Omental fat pad (tissue), 4 donors: ENCODE measurements around the gene KCNJ10. TPM values are rescaled to one million over a fixed set of nuclear protein-coding genes. Genes with fewer than 3 reads are reported as not detected.
"Not testable (repeated sequence)": the region's sequence is repeated elsewhere in the genome, so short reads cannot be mapped to it uniquely, and the experiment has no call there.

Experiments used
- ATAC-seq: fragments of 150-250 bp; one replicate; pipeline ENCODE4 v1.9.1; 2016; ENCODE audit warnings: mild to moderate bottlenecking, moderate library complexity; ENCODE audit not compliant: low FRiP score
- DNase-seq: peaks from one replicate; pipeline ENCODE4 v3.0.0-alpha.2; 2019; ENCODE audit warnings: low spot score
- total RNA-seq, 4 donors: library from RNA; depleted of rRNA; stranded (reverse); fragments of >200 nt; gene quantifications; one replicate each; pipeline ENCODE4 v1.1.0, GENCODE V29; 2016
- TF ChIP-seq, protein P1 (sequence below), 3 donors: fragments of 450-650 bp; IDR thresholded peaks; one replicate each; pipeline ENCODE4 v1.5.1; 2016 to 2017; ENCODE audit warnings: antibody characterized with exemption in 3 of 3, mild to moderate bottlenecking in 3 of 3, moderate library complexity in 2 of 3

The KCNJ10 gene
- total RNA-seq, 4 donors from 2014 or later: not detected

DNA sequence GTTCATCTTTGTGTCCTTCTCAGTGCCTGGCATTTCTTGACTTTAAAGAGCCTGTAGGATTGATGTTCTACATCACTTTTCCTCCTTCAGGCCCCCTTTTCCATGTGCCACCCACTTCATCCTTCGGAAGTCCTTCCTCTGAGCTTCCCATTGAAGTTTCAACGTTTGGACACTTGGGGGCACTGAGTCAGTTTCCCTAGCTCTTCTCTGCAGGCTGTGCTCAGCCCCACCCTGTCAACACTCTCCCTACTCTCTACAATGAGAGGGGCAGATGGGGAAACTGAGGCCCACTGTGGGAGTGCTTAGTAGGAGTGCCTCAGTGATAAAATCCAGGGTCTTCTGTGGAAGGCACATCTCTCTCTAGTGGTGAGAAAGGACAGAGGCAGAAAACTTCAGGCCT is 11.9 kb downstream of the KCNJ10 start:
- TF ChIP-seq, protein P1, sequence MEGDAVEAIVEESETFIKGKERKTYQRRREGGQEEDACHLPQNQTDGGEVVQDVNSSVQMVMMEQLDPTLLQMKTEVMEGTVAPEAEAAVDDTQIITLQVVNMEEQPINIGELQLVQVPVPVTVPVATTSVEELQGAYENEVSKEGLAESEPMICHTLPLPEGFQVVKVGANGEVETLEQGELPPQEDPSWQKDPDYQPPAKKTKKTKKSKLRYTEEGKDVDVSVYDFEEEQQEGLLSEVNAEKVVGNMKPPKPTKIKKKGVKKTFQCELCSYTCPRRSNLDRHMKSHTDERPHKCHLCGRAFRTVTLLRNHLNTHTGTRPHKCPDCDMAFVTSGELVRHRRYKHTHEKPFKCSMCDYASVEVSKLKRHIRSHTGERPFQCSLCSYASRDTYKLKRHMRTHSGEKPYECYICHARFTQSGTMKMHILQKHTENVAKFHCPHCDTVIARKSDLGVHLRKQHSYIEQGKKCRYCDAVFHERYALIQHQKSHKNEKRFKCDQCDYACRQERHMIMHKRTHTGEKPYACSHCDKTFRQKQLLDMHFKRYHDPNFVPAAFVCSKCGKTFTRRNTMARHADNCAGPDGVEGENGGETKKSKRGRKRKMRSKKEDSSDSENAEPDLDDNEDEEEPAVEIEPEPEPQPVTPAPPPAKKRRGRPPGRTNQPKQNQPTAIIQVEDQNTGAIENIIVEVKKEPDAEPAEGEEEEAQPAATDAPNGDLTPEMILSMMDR (IDR thresholded peaks at IDR 0.05): no peak
- DNase-seq: no peak
- ATAC-seq: no peak

DNA sequence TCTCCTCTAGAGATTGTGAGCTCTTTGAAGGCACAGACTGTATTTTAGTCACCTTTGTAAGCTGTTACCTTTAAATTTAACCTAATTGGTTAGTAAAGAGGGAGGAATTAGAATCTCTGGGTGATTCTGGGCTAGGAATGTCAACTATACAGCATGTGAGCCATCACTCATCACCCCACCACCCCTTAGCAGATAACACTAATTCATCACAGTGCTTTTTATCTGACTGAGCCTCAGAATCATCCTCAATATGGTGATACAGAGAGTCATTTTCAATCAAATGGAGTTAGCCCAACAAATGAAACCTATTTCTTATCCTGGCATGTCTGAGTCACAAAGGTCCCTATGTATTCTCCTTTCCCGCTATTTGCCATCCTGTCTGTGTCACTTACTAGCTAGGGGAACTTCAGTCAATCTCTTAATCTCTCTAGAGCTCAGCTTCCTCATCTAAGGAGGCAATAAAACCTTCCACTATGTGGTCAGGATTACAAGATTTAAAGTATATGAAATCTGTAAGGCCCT is 13.3 kb downstream of the KCNJ10 start:
- TF ChIP-seq, protein P1 (IDR thresholded peaks at IDR 0.05): no peak
- DNase-seq (no peak), ATAC-seq (no peak)

DNA sequence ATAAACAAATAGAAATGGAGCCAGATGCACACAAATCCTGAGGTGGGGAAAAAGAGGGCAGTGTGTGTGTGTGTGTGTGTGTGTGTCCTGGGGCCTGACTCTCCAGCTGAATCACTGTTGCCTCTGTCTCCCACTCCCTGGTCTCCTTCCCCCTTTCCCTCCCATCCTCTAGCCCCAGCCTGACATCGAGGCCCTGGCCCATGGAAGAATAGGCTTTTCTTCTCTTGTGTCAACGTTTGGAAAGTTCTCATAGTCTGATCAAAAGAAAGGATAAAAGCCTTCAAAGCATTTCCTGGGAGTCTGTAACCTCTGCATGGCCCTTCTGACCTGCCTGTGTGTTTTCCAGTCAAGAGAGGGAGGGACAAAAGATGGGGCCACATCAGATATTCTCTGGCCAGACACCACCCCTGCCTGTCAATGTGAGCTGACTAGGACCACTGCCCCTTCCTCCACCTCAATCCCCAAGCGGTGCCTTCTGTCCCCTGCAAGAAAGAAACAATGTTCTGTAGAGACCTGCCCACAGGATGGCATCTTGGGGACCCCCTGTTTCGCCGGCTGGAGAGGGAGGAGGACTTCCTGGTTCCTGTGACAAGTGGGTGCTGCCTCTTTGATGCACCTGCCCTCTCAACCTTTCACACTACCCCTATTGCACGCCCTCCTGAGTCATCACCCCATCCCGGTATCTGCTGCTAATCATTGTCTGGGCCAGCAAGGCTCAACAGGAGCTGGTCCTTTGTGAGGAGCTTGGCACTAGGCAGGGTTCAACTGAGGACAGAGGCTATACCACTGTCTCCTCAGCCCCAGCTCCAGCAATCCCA is 16.2 kb downstream of the KCNJ10 start:
- no peak for DNase-seq
- TF ChIP-seq, protein P1 (IDR thresholded peaks at IDR 0.05): no peak
- ATAC-seq: no peak

DNA sequence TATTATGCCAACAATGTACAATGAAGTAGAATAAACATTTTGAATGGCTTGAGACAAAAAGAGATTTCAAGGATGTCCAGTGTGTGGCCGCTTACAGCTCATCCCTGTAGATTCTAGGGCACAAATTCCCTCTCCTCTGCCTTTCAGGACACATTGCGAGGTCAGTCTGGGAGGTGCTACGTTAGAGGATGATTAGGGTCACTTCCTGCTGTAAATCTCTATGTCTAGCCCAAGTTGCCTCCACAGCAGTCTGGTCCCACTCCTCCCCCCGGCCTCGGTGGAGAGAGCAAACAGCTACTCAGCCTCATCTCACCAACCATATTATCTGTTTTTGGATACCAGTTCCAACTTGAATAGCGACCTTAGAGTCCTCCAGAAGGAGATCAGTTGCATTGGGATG is 17.0 kb downstream of the KCNJ10 start:
- ATAC-seq: no peak
- TF ChIP-seq, protein P1 (IDR thresholded peaks at IDR 0.05): no peak
- no peak for DNase-seq

DNA sequence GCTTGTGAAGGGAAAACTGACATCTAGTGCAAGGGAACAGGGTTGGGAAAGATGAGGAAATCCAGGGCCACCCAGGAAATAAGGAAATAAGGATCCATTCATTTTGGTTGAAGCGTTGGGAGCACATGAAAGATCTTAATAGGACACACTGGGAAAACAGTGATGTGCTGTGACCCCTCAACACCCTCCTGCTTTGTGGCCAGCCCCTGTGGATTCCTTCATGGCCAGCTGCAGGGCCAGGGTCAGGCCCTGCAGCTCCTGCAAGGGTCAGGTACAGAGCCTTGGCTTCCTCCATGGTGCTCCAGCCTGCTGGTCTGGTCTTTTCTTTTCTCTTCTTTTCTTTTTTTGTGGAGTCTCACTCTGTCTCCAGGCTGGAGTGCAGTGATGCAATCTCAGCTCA is 19.3 kb downstream of the KCNJ10 start:
- TF ChIP-seq, protein P1 (IDR thresholded peaks at IDR 0.05): no peak
- DNase-seq: no peak

DNA sequence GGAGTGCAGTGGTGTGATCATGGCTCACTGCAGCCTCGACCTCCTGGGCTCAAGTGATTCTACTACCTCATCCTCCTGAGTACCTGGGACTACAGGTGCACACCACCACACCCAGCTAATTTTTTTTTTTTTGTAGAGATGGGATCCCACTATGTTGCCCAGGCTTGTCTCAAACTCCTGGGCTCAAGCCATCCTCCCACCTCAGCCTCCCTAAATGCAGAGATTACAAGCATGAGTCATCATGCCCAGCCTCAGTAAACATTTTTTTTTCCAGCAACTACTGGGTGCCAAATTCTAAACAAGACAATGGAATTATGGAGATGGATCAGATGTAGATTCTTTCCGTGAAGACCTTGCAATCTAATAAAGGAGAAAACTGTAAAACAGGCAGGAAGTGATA is 19.8 kb downstream of the KCNJ10 start:
- ATAC-seq, DNase-seq: not testable (repeated sequence)

More for the DNA sequence above, 19.3 kb downstream of the KCNJ10 start:
- no peak for ATAC-seq

DNA sequence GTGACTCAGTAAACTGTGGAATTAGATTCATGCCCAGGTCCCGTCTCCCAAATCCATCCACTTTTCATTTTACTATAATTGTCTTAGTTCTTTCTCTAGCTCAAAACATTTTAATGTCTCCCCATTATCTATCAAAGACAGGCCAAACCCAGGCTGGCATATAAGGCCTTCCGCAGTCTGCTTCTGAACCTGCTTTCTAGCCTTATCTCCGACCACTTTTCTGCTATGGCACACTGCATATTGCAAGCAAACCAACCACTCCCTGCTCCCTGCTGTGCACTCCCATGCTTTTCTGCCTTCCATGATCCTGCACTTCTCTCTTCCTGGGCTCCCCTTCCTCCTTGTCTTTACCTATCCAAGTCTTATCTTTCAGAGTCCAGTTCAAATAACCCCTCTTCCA is 20.9 kb downstream of the KCNJ10 start:
- DNase-seq (no peak), ATAC-seq (no peak)
- TF ChIP-seq, protein P1 (IDR thresholded peaks at IDR 0.05): no peak
